ENCODE data around the gene CHRNB2.

Gene CHRNB2

GRCh38 chr1:154565876-154566275 is 1.7 kb upstream of the CHRNB2 start:
- DNase-seq (ENCODE audit: extremely low read depth, insufficient read length) = no peak
- Histone ChIP-seq H3K27me3 (replicated peaks; ENCODE audit: control insufficient read depth, insufficient read depth, low read length) (peaks cover 3% of the 10 kb centered on the region; the same call in 1 of the 2 replicates), H3K4me3 (replicated peaks; ENCODE audit: low read depth, low read length) (no peak overlapping the region), H3K36me3 (ENCODE audit: control insufficient read depth, insufficient read depth, low read length) (no peaks in the 10 kb centered on the region)
- TF ChIP-seq CTCF (IDR thresholded peaks at IDR 0.05; ENCODE audit: insufficient read depth, low read length, poor library complexity, severe bottlenecking) = no peak

GRCh38 chr1:154568157-154568815 is 708 bp downstream of the CHRNB2 start:
- Histone ChIP-seq H3K36me3 (ENCODE audit: control insufficient read depth, insufficient read depth, low read length) (no peaks in the 10 kb centered on the region), H3K4me3 (replicated peaks; ENCODE audit: low read depth, low read length) (no peak overlapping the region; the same call in 1 of the 2 replicates), H3K27me3 (replicated peaks; ENCODE audit: control insufficient read depth, insufficient read depth, low read length) (peaks cover 3% of the 10 kb centered on the region; the same call in 1 of the 2 replicates)
- no peak for TF ChIP-seq CTCF (IDR thresholded peaks at IDR 0.05; ENCODE audit: insufficient read depth, low read length, poor library complexity, severe bottlenecking)
- no peak for DNase-seq (ENCODE audit: extremely low read depth, insufficient read length)

GRCh38 chr1:154571244-154571963 is 3.8 kb downstream of the CHRNB2 start:
- no peaks in the 10 kb centered on the region for H3K36me3 ChIP-seq (ENCODE audit: control insufficient read depth, insufficient read depth, low read length)
- TF ChIP-seq CTCF (IDR thresholded peaks at IDR 0.05; ENCODE audit: insufficient read depth, low read length, poor library complexity, severe bottlenecking) = no peak
- H3K4me3 ChIP-seq (replicated peaks; ENCODE audit: low read depth, low read length) = no peak overlapping the region
- peaks cover 2% of the 10 kb centered on the region; the same call in 1 of the 2 replicates for H3K27me3 ChIP-seq (replicated peaks; ENCODE audit: control insufficient read depth, insufficient read depth, low read length)
- DNase-seq (ENCODE audit: extremely low read depth, insufficient read length) = no peak

GRCh38 chr1:154571964-154572288 is 4.3 kb downstream of the CHRNB2 start:
- no peaks in the 10 kb centered on the region; the same call in none of the 2 replicates for H3K36me3 ChIP-seq (ENCODE audit: control insufficient read depth, insufficient read depth, low read length)
- H3K27me3 ChIP-seq (replicated peaks; ENCODE audit: control insufficient read depth, insufficient read depth, low read length) = peaks cover 2% of the 10 kb centered on the region; the same call in 1 of the 2 replicates
- no peak for TF ChIP-seq CTCF (IDR thresholded peaks at IDR 0.05; ENCODE audit: insufficient read depth, low read length, poor library complexity, severe bottlenecking)
- no peak overlapping the region for H3K4me3 ChIP-seq (replicated peaks; ENCODE audit: low read depth, low read length)
- no peak for DNase-seq (ENCODE audit: extremely low read depth, insufficient read length)

- no peak overlapping the region for H3K4me3 ChIP-seq (replicated peaks; ENCODE audit: low read depth, low read length)
- no peak for TF ChIP-seq CTCF (IDR thresholded peaks at IDR 0.05; ENCODE audit: insufficient read depth, low read length, poor library complexity, severe bottlenecking)
- H3K36me3 ChIP-seq (ENCODE audit: control insufficient read depth, insufficient read depth, low read length) = peaks cover 1% of the 10 kb centered on the region
- peaks cover 2% of the 10 kb centered on the region; the same call in 1 of the 2 replicates for H3K27me3 ChIP-seq (replicated peaks; ENCODE audit: control insufficient read depth, insufficient read depth, low read length)
- DNase-seq (ENCODE audit: extremely low read depth, insufficient read length) = no peak
Observed at GRCh38 chr1:154572468-154573167, 5.0 kb downstream of the CHRNB2 start.

All from GM06990 (cell line).